Coronary artery (tissue), 2 donors: ENCODE measurements around the gene ST6GALNAC4.

Experiments
- DNase-seq: peaks from one replicate; pipeline ENCODE4 v3.0.0-alpha.2; 2017; ENCODE audit warnings: low spot score
- H3K27ac ChIP-seq, 2 donors: fragments of 200-600 bp; sonication (generic); one replicate each; pipeline ENCODE4 v1.5.1; 2016 to 2019
- H3K4me3 ChIP-seq: fragments of 200-600 bp; sonication (generic); 2 replicates; pipeline ENCODE4 v1.5.1; 2016; ENCODE audit warnings: mild to moderate bottlenecking, moderate library complexity
- TF ChIP-seq, protein P1 (sequence below): fragments of 200-600 bp; sonication (generic); IDR thresholded peaks from one replicate; pipeline ENCODE4 v1.5.1; 2019; ENCODE audit warnings: antibody characterized with exemption

Gene ST6GALNAC4

DNA sequence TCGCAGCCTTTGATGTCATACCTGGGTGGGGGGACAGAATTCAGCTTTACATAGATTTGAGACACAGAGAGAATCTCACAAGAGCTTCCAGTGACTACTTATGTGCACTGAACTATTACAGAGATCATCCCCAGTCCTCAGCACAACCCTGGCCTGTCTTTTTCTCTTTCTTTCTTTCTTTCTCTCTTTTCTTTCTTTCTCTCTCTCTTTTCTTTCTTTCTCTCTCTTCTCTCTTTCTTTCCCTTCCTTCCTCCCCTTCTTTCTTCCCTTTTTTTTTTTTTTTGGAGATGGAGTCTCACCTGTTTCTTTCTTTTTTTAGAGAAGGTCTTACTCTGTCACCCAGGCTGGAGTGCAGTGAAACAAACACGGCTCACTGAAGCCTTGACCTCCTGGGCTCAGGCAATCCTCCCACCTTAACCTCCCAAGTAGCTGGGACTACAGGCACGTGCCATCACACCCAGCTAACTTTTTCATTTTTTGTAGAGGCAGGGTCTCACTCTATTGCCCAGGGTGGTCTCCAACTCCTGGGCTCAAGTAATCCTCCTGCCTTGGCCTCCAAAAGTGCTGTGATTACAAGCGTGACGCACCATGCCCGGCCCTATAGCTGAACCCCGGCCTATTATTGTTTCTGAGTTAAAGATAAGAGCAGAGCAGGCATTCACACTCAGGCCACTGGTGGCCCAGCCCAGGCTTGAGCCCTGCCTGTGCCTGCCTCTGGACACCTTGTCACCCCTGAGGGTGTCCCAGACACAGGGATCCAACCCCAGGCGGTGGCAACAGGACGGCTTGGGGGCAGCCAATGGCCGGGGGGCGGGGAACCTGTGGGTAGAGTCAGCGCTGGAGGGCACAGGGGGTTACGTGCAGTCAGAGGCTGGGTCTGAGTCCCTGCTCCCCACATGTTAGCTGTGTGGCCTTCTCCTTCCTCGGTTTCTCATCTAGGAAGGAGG is 9.4 kb upstream of the ST6GALNAC4 start:
- H3K4me3 ChIP-seq = no peak overlapping the region
- H3K27ac ChIP-seq = no peak overlapping the region
- TF ChIP-seq, protein P1, sequence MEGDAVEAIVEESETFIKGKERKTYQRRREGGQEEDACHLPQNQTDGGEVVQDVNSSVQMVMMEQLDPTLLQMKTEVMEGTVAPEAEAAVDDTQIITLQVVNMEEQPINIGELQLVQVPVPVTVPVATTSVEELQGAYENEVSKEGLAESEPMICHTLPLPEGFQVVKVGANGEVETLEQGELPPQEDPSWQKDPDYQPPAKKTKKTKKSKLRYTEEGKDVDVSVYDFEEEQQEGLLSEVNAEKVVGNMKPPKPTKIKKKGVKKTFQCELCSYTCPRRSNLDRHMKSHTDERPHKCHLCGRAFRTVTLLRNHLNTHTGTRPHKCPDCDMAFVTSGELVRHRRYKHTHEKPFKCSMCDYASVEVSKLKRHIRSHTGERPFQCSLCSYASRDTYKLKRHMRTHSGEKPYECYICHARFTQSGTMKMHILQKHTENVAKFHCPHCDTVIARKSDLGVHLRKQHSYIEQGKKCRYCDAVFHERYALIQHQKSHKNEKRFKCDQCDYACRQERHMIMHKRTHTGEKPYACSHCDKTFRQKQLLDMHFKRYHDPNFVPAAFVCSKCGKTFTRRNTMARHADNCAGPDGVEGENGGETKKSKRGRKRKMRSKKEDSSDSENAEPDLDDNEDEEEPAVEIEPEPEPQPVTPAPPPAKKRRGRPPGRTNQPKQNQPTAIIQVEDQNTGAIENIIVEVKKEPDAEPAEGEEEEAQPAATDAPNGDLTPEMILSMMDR = no peak
- DNase-seq = no peak

DNA sequence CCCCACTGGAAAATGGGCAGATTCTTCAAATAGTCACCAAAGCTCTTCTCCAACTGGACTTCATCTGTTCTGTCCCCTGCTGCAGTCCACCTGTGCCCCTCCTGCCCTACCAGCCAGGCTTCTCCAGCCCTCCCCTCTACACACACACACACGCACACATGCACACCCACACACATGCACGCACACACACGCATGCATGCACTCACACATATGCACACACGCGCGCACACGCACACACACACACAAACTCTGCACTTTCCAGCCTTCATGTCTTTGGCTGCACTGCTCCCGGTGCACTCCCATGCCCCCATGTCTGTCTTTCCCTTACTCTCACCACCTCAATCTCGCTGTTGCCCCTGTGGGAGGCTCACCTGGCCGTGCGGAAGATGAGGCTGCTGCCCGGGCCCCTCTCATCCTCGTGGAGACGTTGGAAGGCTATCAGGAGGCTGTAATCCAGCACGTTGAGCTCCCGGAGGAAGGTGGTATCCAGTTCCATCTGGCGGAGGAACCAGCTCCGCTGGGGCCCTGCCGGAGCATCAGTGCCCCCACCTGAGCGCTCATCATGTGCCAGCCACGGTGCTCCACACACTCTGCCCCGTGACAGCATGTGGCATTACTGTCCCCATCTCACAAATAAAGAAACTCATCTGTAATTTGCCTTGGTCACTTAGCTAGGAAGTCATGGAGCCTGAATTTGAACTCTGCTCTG is 8.0 kb upstream of the ST6GALNAC4 start:
- Histone ChIP-seq H3K27ac (no peak overlapping the region), H3K4me3 (no peak overlapping the region)
- TF ChIP-seq, protein P1 = no peak
- no peak for DNase-seq

DNA sequence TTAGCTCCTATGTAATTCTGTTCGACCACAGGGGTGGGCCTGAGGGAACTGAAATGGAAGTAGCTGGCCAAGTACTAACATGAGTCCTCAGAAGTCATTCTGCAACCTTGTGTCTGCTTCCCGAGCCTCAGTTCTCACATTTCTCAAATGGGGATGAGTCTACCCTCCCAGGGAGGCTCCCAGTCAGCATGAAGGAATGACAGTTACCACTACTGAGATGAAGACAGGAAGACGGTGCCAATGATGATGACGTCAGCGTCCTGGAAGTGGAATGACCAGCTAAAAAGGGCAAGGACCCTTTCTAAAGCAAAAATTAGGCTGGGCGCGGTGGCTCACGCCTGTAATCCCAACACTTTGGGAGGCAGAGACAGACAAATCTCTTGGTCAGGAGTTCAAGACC is 6.9 kb upstream of the ST6GALNAC4 start:
- H3K27ac ChIP-seq = no peak overlapping the region
- TF ChIP-seq, protein P1 = no peak
- DNase-seq = no peak
- no peak overlapping the region for H3K4me3 ChIP-seq

DNA sequence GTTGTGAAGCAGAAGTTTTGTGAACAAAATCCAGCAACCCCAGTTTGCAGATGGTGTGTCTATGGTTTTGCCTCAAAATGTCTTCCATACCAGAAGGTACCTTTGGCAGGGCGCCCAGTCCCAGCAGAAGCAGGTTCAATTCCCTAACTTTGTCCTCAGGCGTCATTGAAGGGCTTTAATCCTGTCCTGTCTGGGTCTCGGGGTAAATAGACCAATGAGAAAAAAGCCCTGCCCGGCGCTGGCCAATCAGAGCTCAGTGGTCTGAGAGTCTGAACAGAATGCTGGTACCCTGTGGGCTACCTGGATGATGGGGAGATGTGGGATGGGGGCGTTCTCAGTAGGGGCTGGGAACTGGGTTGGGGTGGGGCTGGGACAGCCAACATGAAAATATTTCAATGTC is 6.2 kb upstream of the ST6GALNAC4 start:
- DNase-seq = no peak
- TF ChIP-seq, protein P1 = no peak
- no peak overlapping the region for H3K27ac ChIP-seq
- H3K4me3 ChIP-seq = no peak overlapping the region

DNA sequence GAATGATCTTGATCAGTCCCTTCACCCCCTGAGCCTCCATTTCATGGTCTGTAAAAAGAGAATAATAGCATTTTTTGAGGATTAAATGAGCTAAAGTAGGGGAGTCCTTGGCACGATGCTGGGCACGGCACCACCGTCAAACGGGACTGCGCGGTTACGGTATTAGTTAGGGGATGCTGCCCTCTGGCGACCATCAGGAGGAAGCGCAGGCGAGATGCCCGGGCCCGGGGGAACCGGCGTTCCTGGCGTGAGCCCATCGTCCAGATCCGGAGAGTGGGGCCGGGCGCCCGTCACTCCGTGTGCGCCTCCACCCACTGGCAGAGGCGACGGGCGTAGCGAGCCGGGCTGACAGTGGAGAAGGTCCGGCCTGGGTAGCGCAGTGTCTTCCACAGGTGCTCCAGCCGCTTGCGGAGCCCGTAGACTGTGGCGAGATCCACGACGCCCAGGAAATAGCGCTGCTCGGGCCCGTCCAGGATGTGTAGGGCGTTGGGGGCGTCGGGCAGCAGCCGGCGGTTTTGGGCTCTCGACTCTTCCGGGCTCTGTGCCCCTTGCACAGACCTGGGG is 4.8 kb upstream of the ST6GALNAC4 start:
- TF ChIP-seq, protein P1 = peak; percentile 88
- Histone ChIP-seq H3K27ac (no peak overlapping the region), H3K4me3 (peak overlapping the region; percentile 63)
- DNase-seq = no peak

DNA sequence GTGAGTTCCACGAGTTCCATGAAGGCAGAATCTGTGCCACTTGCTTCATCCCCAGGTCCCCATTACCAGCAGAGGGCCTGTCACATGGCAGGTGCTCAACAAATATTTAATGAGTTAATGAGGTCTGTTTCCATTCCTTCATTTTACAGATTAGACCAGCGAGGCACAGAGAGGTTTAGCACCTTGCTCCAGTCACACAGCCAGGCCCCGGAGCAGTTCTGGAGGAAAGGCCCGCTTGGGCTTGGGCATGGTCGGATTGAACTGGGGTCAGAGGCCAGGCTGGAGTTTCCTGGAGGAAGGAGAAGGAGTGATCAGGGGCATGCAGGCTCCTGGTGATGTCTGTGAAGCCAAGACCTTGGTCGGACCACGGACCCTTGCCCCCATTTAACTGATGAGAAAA is 4.0 kb upstream of the ST6GALNAC4 start:
- H3K4me3 ChIP-seq = no peak overlapping the region
- TF ChIP-seq, protein P1 = no peak
- no peak overlapping the region for H3K27ac ChIP-seq
- DNase-seq = no peak
